Gastrocnemius medialis (tissue), 4 donors: Measurements from ENCODE around the gene UBE2G2.

Experiments
- CTCF ChIP-seq, 5 experiments: fragments of 450-650 bp in 3 of 5; fragments of 200-600 bp in 2 of 5; sonication (generic) in 2 of 5; IDR thresholded peaks in 4 of 5; conservative IDR thresholded peaks in 1 of 5; 1 replicate in 4 of 5; 2 replicates in 1 of 5; pipeline ENCODE4 v1.5.1; 2016 to 2019; ENCODE audit warnings: antibody characterized with exemption in 5 of 5, mild to moderate bottlenecking in 3 of 5, moderate library complexity in 3 of 5
- POLR2A ChIP-seq, 2 donors: fragments of 450-650 bp; IDR thresholded peaks; one replicate each; pipeline ENCODE4 v1.6.1; 2017; ENCODE audit warnings: antibody characterized with exemption in 2 of 2, mild to moderate bottlenecking in 2 of 2, moderate library complexity in 2 of 2

- no peak for TF ChIP-seq CTCF (IDR thresholded peaks at IDR 0.05 in 4 of 5, conservative IDR thresholded peaks at IDR 0.05 in 1 of 5)
- no peak for TF ChIP-seq POLR2A (IDR thresholded peaks at IDR 0.05)
These were observed 32.8 kb upstream of the UBE2G2 start for GRCh38 chr21:44834231-44834950.
